GM23338 (cell line): ENCODE results near the gene ZNF621. TPM values are rescaled to one million over a fixed set of nuclear protein-coding genes. Genes with fewer than 3 reads are reported as not detected.
A peak's percentile ranks its signal among the peaks of the same experiment; 100 is the strongest.

ENCODE experiments used
- ATAC-seq: fragments of 200-7000 bp; cut with Tn5 transposase; 3 replicates; pipeline ENCODE4 v1.9.1; 2020
- DNase-seq: peaks from one replicate; pipeline ENCODE4 v3.0.0-alpha.2; 2015; ENCODE audit warnings: low spot score
- H2AFZ ChIP-seq: fragments of 200-600 bp; sonication (generic); 2 replicates; pipeline ENCODE4 v1.8.0; 2016; ENCODE audit warnings: antibody characterized with exemption, mild to moderate bottlenecking, moderate library complexity
- H3F3A ChIP-seq: fragments of 200-600 bp; sonication (generic); replicated peaks from 2 replicates; pipeline ENCODE4 v1.8.0; 2017; ENCODE audit warnings: antibody characterized with exemption, mixed run types, low read depth
- H3K27ac ChIP-seq: fragments of 200-600 bp; sonication (generic); 2 replicates; pipeline ENCODE4 v1.6.1; 2016; ENCODE audit warnings: low read depth
- H3K27me3 ChIP-seq: fragments of 200-600 bp; sonication (generic); 2 replicates; pipeline ENCODE4 v1.8.0; 2016; ENCODE audit warnings: mild to moderate bottlenecking, mixed run types, moderate library complexity; ENCODE audit not compliant: insufficient read depth
- H3K36me3 ChIP-seq: fragments of 200-600 bp; sonication (generic); 2 replicates; pipeline ENCODE4 v1.8.0; 2016; ENCODE audit warnings: mild to moderate bottlenecking; ENCODE audit not compliant: insufficient read depth
- H3K4me1 ChIP-seq: fragments of 200-600 bp; sonication (generic); 2 replicates; pipeline ENCODE4 v1.8.0; 2016; ENCODE audit warnings: mild to moderate bottlenecking, moderate library complexity; ENCODE audit not compliant: insufficient read depth
- H3K4me2 ChIP-seq: fragments of 200-600 bp; sonication (generic); 2 replicates; pipeline ENCODE4 v1.7.1; 2017; ENCODE audit warnings: mixed run types
- H3K4me3 ChIP-seq: fragments of 200-600 bp; sonication (generic); 2 replicates; pipeline ENCODE4 v1.6.1; 2016; ENCODE audit warnings: mixed run types
- H3K79me2 ChIP-seq: fragments of 200-600 bp; sonication (generic); replicated peaks from 2 replicates; pipeline ENCODE4 v1.8.0; 2017; ENCODE audit warnings: mild to moderate bottlenecking; ENCODE audit not compliant: insufficient read depth
- H3K9me2 ChIP-seq: fragments of 200-600 bp; sonication (generic); 2 replicates; pipeline ENCODE4 v1.8.0; 2017; ENCODE audit not compliant: insufficient read depth
- H4K20me1 ChIP-seq: fragments of 200-600 bp; sonication (generic); replicated peaks from 2 replicates; pipeline ENCODE4 v1.8.0; 2017; ENCODE audit warnings: mild to moderate bottlenecking; ENCODE audit not compliant: insufficient read depth
- H3K27ac Mint-ChIP-seq: 2 replicates; pipeline ENCODE4 v1.8.0; 2020; ENCODE audit warnings: inconsistent platforms, mild to moderate bottlenecking, moderate library complexity, mixed read lengths
- H3K27me3 Mint-ChIP-seq: 3 replicates; pipeline ENCODE4 v1.8.0; 2022; ENCODE audit warnings: low read depth, mild to moderate bottlenecking, moderate library complexity, mixed read lengths, inconsistent platforms; ENCODE audit not compliant: insufficient read depth, poor library complexity
- H3K36me3 Mint-ChIP-seq: 3 replicates; pipeline ENCODE4 v1.8.0; 2021; ENCODE audit warnings: low read depth, mild to moderate bottlenecking, inconsistent platforms, moderate library complexity, mixed read lengths
- H3K4me1 Mint-ChIP-seq: 3 replicates; pipeline ENCODE4 v1.8.0; 2020; ENCODE audit warnings: mild to moderate bottlenecking, inconsistent platforms, mixed read lengths
- H3K4me3 Mint-ChIP-seq: 3 replicates; pipeline ENCODE4 v1.8.0; 2021; ENCODE audit warnings: moderate library complexity, mild to moderate bottlenecking, inconsistent platforms, mixed read lengths
- H3K9me3 Mint-ChIP-seq: 3 replicates; pipeline ENCODE4 v1.8.0; 2020; ENCODE audit warnings: moderate library complexity, mild to moderate bottlenecking, inconsistent platforms, mixed read lengths
- CREB1 ChIP-seq: fragments of 250-450 bp; sonication (Bioruptor Pico); IDR thresholded peaks from 2 replicates; pipeline ENCODE4 v1.5.0; 2020; ENCODE audit warnings: low read depth, mild to moderate bottlenecking, moderate library complexity
- CTCF ChIP-seq, 2 experiments: fragments of 200-600 bp in 1 of 2; sonication (generic) in 1 of 2; conservative IDR thresholded peaks; 2 replicates each; pipeline versions ENCODE4 v1.5.1 to v1.6.1; 2016 to 2017; ENCODE audit warnings: antibody characterized with exemption in 2 of 2, low read depth in 2 of 2, mild to moderate bottlenecking in 2 of 2, moderate library complexity in 1 of 2
- EZH2 ChIP-seq: fragments of 200-600 bp; sonication (generic); IDR thresholded peaks from one replicate; pipeline ENCODE4 v1.8.0; 2017; ENCODE audit warnings: antibody characterized with exemption, mild to moderate bottlenecking, low read depth; ENCODE audit not compliant: unreplicated experiment
- EZH2phosphoT487 ChIP-seq: fragments of 200-600 bp; sonication (generic); IDR thresholded peaks from one replicate; pipeline ENCODE4 v1.8.1; 2018; ENCODE audit warnings: antibody characterized with exemption; ENCODE audit not compliant: unreplicated experiment
- JUNB ChIP-seq: IDR thresholded peaks from one replicate; pipeline ENCODE4 v1.6.1; 2016; ENCODE audit warnings: antibody characterized with exemption; ENCODE audit not compliant: unreplicated experiment
- NANOG ChIP-seq: IDR thresholded peaks from 2 replicates; pipeline ENCODE4 v1.6.1; 2016; ENCODE audit warnings: antibody characterized with exemption, borderline replicate concordance
- POLR2AphosphoS5 ChIP-seq: IDR thresholded peaks from 2 replicates; pipeline ENCODE4 v1.6.1; 2016; ENCODE audit warnings: antibody characterized with exemption, low read depth
- STAT1 ChIP-seq: IDR thresholded peaks from one replicate; pipeline ENCODE4 v1.6.1; 2016; ENCODE audit warnings: antibody characterized with exemption; ENCODE audit not compliant: unreplicated experiment
- ZNF114 ChIP-seq: fragments of 250-450 bp; sonication (Bioruptor Pico); IDR thresholded peaks from 2 replicates; pipeline ENCODE4 v1.5.0; 2020; ENCODE audit warnings: mild to moderate bottlenecking, moderate library complexity
- ZNF331 ChIP-seq: fragments of 250-450 bp; sonication (Bioruptor Pico); IDR thresholded peaks from 2 replicates; pipeline ENCODE4 v1.5.0; 2020; ENCODE audit warnings: low read depth, mild to moderate bottlenecking, moderate library complexity
- polyA plus RNA-seq: library from polyadenylated mRNA; unstranded; fragments of >200 nt; fragmentation: Nextera tagmentation; extraction: Ambion mirVana; gene quantifications from 2 replicates; pipeline ENCODE4 v1.2.1, GENCODE V29; 2016
- total RNA-seq: library from RNA; depleted of rRNA; stranded (reverse); fragments of >200 nt; shearing (Covaris generic); gene quantifications from 2 replicates; pipeline ENCODE4 v1.2.3, GENCODE V29; 2014
- TF ChIP-seq, protein P1 (sequence below): IDR thresholded peaks from one replicate; pipeline ENCODE4 v1.6.1; 2018; ENCODE audit warnings: antibody characterized with exemption; ENCODE audit not compliant: unreplicated experiment
- TF ChIP-seq, protein P2 (sequence below): fragments of 250-450 bp; sonication (Bioruptor Pico); IDR thresholded peaks from 2 replicates; pipeline ENCODE4 v1.5.0; 2020; ENCODE audit warnings: mild to moderate bottlenecking, moderate library complexity
- TF ChIP-seq, protein P3 (sequence below): IDR thresholded peaks from 2 replicates; pipeline ENCODE4 v1.6.1; 2016; ENCODE audit warnings: antibody characterized with exemption

The ZNF621 gene
- total and polyA plus RNA-seq, 2 experiments from 2014 or later, result 6.3 to 12.1 TPM

- Histone ChIP-seq H3K36me3 (0 out of 2 replicates have a peak, but pooled peaks cover 5% of the 10 kb centered on the region), H4K20me1 (no peaks in the 10 kb centered on the region), H3K4me1 (peaks cover 3% of the 10 kb centered on the region), H3K4me3 (peak overlapping the region; percentile 98), H3K79me2 (peaks cover 19% of the 10 kb centered on the region), H3K27ac (peak overlapping the region; percentile 16), H3K9me2 (no peaks in the 10 kb centered on the region), H3F3A (0 out of 2 replicates have a peak, but pooled peaks cover 3% of the 10 kb centered on the region), H3K4me2 (peak overlapping the region; percentile 84), H2AFZ (peak overlapping the region; percentile 57; the same call in 1 of the 2 replicates), H3K27me3 (no peaks in the 10 kb centered on the region)
- Mint-ChIP-seq H3K4me1 (peaks cover 12% of the 10 kb centered on the region; the same call in 2 of the 3 replicates), H3K27ac (peak overlapping the region; percentile 96), H3K36me3 (peaks cover 22% of the 10 kb centered on the region), H3K4me3 (peak overlapping the region; percentile 93), H3K9me3 (no peaks in the 10 kb centered on the region), H3K27me3 (peaks cover 6% of the 10 kb centered on the region)
- DNase-seq, result no peak
- TF ChIP-seq, protein P1, sequence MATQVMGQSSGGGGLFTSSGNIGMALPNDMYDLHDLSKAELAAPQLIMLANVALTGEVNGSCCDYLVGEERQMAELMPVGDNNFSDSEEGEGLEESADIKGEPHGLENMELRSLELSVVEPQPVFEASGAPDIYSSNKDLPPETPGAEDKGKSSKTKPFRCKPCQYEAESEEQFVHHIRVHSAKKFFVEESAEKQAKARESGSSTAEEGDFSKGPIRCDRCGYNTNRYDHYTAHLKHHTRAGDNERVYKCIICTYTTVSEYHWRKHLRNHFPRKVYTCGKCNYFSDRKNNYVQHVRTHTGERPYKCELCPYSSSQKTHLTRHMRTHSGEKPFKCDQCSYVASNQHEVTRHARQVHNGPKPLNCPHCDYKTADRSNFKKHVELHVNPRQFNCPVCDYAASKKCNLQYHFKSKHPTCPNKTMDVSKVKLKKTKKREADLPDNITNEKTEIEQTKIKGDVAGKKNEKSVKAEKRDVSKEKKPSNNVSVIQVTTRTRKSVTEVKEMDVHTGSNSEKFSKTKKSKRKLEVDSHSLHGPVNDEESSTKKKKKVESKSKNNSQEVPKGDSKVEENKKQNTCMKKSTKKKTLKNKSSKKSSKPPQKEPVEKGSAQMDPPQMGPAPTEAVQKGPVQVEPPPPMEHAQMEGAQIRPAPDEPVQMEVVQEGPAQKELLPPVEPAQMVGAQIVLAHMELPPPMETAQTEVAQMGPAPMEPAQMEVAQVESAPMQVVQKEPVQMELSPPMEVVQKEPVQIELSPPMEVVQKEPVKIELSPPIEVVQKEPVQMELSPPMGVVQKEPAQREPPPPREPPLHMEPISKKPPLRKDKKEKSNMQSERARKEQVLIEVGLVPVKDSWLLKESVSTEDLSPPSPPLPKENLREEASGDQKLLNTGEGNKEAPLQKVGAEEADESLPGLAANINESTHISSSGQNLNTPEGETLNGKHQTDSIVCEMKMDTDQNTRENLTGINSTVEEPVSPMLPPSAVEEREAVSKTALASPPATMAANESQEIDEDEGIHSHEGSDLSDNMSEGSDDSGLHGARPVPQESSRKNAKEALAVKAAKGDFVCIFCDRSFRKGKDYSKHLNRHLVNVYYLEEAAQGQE, result no peak
- TF ChIP-seq JUNB (no peak), EZH2 (no peak), ZNF331 (CRISPR knock-in tag) (no peak), ZNF114 (no peak), POLR2AphosphoS5 (no peak), NANOG (no peak), EZH2phosphoT487 (no peak), CTCF (conservative IDR thresholded peaks at IDR 0.05; ENCODE audit: low read depth in 2 of 2) (no peak), CREB1 (no peak), STAT1 (no peak)
- TF ChIP-seq, protein P2, sequence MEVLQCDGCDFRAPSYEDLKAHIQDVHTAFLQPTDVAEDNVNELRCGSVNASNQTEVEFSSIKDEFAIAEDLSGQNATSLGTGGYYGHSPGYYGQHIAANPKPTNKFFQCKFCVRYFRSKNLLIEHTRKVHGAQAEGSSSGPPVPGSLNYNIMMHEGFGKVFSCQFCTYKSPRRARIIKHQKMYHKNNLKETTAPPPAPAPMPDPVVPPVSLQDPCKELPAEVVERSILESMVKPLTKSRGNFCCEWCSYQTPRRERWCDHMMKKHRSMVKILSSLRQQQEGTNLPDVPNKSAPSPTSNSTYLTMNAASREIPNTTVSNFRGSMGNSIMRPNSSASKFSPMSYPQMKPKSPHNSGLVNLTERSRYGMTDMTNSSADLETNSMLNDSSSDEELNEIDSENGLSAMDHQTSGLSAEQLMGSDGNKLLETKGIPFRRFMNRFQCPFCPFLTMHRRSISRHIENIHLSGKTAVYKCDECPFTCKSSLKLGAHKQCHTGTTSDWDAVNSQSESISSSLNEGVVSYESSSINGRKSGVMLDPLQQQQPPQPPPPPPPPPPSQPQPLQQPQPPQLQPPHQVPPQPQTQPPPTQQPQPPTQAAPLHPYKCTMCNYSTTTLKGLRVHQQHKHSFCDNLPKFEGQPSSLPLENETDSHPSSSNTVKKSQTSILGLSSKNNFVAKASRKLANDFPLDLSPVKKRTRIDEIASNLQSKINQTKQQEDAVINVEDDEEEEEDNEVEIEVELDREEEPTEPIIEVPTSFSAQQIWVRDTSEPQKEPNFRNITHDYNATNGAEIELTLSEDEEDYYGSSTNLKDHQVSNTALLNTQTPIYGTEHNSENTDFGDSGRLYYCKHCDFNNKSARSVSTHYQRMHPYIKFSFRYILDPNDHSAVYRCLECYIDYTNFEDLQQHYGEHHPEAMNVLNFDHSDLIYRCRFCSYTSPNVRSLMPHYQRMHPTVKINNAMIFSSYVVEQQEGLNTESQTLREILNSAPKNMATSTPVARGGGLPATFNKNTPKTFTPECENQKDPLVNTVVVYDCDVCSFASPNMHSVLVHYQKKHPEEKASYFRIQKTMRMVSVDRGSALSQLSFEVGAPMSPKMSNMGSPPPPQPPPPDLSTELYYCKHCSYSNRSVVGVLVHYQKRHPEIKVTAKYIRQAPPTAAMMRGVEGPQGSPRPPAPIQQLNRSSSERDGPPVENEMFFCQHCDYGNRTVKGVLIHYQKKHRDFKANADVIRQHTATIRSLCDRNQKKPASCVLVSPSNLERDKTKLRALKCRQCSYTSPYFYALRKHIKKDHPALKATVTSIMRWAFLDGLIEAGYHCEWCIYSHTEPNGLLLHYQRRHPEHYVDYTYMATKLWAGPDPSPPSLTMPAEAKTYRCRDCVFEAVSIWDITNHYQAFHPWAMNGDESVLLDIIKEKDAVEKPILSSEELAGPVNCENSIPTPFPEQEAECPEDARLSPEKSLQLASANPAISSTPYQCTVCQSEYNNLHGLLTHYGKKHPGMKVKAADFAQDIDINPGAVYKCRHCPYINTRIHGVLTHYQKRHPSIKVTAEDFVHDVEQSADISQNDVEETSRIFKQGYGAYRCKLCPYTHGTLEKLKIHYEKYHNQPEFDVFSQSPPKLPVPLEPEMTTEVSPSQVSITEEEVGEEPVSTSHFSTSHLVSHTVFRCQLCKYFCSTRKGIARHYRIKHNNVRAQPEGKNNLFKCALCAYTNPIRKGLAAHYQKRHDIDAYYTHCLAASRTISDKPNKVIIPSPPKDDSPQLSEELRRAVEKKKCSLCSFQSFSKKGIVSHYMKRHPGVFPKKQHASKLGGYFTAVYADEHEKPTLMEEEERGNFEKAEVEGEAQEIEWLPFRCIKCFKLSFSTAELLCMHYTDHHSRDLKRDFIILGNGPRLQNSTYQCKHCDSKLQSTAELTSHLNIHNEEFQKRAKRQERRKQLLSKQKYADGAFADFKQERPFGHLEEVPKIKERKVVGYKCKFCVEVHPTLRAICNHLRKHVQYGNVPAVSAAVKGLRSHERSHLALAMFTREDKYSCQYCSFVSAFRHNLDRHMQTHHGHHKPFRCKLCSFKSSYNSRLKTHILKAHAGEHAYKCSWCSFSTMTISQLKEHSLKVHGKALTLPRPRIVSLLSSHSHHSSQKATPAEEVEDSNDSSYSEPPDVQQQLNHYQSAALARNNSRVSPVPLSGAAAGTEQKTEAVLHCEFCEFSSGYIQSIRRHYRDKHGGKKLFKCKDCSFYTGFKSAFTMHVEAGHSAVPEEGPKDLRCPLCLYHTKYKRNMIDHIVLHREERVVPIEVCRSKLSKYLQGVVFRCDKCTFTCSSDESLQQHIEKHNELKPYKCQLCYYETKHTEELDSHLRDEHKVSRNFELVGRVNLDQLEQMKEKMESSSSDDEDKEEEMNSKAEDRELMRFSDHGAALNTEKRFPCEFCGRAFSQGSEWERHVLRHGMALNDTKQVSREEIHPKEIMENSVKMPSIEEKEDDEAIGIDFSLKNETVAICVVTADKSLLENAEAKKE, result no peak
- TF ChIP-seq, protein P3, sequence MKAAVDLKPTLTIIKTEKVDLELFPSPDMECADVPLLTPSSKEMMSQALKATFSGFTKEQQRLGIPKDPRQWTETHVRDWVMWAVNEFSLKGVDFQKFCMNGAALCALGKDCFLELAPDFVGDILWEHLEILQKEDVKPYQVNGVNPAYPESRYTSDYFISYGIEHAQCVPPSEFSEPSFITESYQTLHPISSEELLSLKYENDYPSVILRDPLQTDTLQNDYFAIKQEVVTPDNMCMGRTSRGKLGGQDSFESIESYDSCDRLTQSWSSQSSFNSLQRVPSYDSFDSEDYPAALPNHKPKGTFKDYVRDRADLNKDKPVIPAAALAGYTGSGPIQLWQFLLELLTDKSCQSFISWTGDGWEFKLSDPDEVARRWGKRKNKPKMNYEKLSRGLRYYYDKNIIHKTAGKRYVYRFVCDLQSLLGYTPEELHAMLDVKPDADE, result no peak
- ATAC-seq, result no peak
Measured at GRCh38 chr3:40524222-40524567, 565 bp upstream of the ZNF621 start.
